PC-9 (cell line): ENCODE results near the gene ALDH4A1. TPM values are rescaled to one million over a fixed set of nuclear protein-coding genes. Genes with fewer than 3 reads are reported as not detected.

Source experiments
- Bru-seq: library from RNA; stranded (reverse); fragments of 400-500 nt; gene quantifications from one replicate; lab custom pipeline; 2021; lab: Mats Ljungman, UMichigan
- BruChase-seq, 2 experiments: library from RNA; stranded (reverse); fragments of 400-500 nt; gene quantifications; one replicate each; lab custom pipeline; 2021; lab: Mats Ljungman, UMichigan
- BruUV-seq: library from RNA; stranded (reverse); fragments of 400-500 nt; replicated peaks from 2 replicates; lab custom pipeline; 2021; lab: Mats Ljungman, UMichigan
- CTCF ChIA-PET: fragments of 300-600 bp; sonication (Branson Sonifier 250); formaldehyde crosslinking; loops from one replicate; lab custom pipeline; 2022; ENCODE audit warnings: antibody characterized with exemption; lab: Charles Lee
- POLR2A ChIA-PET: fragments of 300-600 bp; sonication (Branson Sonifier 250); formaldehyde crosslinking; loops from one replicate; lab custom pipeline; 2022; ENCODE audit warnings: antibody characterized with exemption; ENCODE audit not compliant: unreplicated experiment; lab: Charles Lee
- DNase-seq, 2 experiments: peaks; one replicate each; pipeline versions ENCODE4 v3.0.0 to v3.0.0-alpha.2; 2015 to 2022; ENCODE audit warnings: mixed read lengths in 1 of 2
- H2AFZ ChIP-seq: fragments of 200-600 bp; sonication (generic); 2 replicates; pipeline ENCODE4 v1.8.1; 2017; ENCODE audit warnings: antibody characterized with exemption
- H3F3A ChIP-seq: fragments of 200-600 bp; sonication (generic); 2 replicates; pipeline ENCODE4 v1.8.1; 2017; ENCODE audit warnings: antibody characterized with exemption, mild to moderate bottlenecking, low read depth; ENCODE audit not compliant: insufficient read depth
- H3K27ac ChIP-seq: fragments of 200-600 bp; sonication (generic); 2 replicates; pipeline ENCODE4 v1.6.1; 2016; ENCODE audit warnings: mixed run types
- H3K27me3 ChIP-seq: fragments of 200-600 bp; sonication (generic); 2 replicates; pipeline ENCODE4 v1.6.1; 2016; ENCODE audit warnings: low read depth, mixed run types; ENCODE audit not compliant: insufficient read depth
- H3K36me3 ChIP-seq: fragments of 200-600 bp; sonication (generic); 2 replicates; pipeline ENCODE4 v1.6.1; 2016; ENCODE audit warnings: low read depth, mixed run types
- H3K4me1 ChIP-seq: fragments of 200-600 bp; sonication (generic); replicated peaks from 2 replicates; pipeline ENCODE4 v1.6.1; 2016; ENCODE audit warnings: mixed run types; ENCODE audit not compliant: insufficient read depth
- H3K4me2 ChIP-seq: fragments of 200-600 bp; sonication (generic); 2 replicates; pipeline ENCODE4 v1.6.1; 2017; ENCODE audit warnings: mixed run types
- H3K4me3 ChIP-seq: fragments of 200-600 bp; sonication (generic); 2 replicates; pipeline ENCODE4 v1.6.1; 2016; ENCODE audit warnings: mixed run types
- H3K79me2 ChIP-seq: fragments of 200-600 bp; sonication (generic); 2 replicates; pipeline ENCODE4 v1.6.1; 2017; ENCODE audit warnings: low read depth, mixed run types
- H3K9me2 ChIP-seq: fragments of 200-600 bp; sonication (generic); 2 replicates; pipeline ENCODE4 v1.8.1; 2017; ENCODE audit warnings: mild to moderate bottlenecking; ENCODE audit not compliant: insufficient read depth
- H3K9me3 ChIP-seq: fragments of 200-600 bp; sonication (generic); 2 replicates; pipeline ENCODE4 v1.8.1; 2016; ENCODE audit warnings: low read depth; ENCODE audit not compliant: insufficient read depth
- H4K20me1 ChIP-seq: fragments of 200-600 bp; sonication (generic); 2 replicates; pipeline ENCODE4 v1.8.1; 2017; ENCODE audit not compliant: insufficient read depth
- EZH2 ChIP-seq: fragments of 200-600 bp; sonication (generic); IDR thresholded peaks from 2 replicates; pipeline ENCODE4 v1.8.0; 2017; ENCODE audit warnings: antibody characterized with exemption, low read depth
- intact Hi-C: fragments of 100-400 bp; cut with micrococcal nuclease; formaldehyde crosslinking; loops from one replicate; pipeline ENCODE4 v1.10.0; 2022; ENCODE audit not compliant: unreplicated experiment
- long read RNA-seq: library from polyadenylated mRNA; stranded (forward); transcript quantifications from one replicate; pipeline ENCODE4 v2.0.0, GENCODE V29; 2022
- total RNA-seq: library from RNA; stranded (reverse); gene quantifications from 2 replicates; pipeline ENCODE4 v1.2.3, GENCODE V29; 2021
- TF ChIP-seq, protein P1 (sequence below): fragments of 200-600 bp; sonication (generic); conservative IDR thresholded peaks from 2 replicates; pipeline ENCODE4 v1.6.1; 2017; ENCODE audit warnings: mixed run types, antibody characterized with exemption, mild to moderate bottlenecking, moderate library complexity

Gene ALDH4A1, protein sequence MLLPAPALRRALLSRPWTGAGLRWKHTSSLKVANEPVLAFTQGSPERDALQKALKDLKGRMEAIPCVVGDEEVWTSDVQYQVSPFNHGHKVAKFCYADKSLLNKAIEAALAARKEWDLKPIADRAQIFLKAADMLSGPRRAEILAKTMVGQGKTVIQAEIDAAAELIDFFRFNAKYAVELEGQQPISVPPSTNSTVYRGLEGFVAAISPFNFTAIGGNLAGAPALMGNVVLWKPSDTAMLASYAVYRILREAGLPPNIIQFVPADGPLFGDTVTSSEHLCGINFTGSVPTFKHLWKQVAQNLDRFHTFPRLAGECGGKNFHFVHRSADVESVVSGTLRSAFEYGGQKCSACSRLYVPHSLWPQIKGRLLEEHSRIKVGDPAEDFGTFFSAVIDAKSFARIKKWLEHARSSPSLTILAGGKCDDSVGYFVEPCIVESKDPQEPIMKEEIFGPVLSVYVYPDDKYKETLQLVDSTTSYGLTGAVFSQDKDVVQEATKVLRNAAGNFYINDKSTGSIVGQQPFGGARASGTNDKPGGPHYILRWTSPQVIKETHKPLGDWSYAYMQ
- total RNA-seq: 15.0 and 19.4 TPM in 2 replicates
- Bru-seq, nascent RNA: percentile 44 among the genes with signal in this experiment
- BruChase-seq, experiment 1, labeled RNA remaining after a 2-hour chase: percentile 57 among the genes with signal in this experiment
- BruChase-seq, experiment 2, labeled RNA remaining after a 6-hour chase: percentile 73 among the genes with signal in this experiment
- long read RNA-seq, transcript ALDH4A1-202 (15 exons, 3,363 nt): major isoform, 8 of 22 reads
- long read RNA-seq, partial matches to known transcripts: 6 of 22 reads
- long read RNA-seq, other reads (novel, unspliced or antisense): 7 of 22 reads

DNA sequence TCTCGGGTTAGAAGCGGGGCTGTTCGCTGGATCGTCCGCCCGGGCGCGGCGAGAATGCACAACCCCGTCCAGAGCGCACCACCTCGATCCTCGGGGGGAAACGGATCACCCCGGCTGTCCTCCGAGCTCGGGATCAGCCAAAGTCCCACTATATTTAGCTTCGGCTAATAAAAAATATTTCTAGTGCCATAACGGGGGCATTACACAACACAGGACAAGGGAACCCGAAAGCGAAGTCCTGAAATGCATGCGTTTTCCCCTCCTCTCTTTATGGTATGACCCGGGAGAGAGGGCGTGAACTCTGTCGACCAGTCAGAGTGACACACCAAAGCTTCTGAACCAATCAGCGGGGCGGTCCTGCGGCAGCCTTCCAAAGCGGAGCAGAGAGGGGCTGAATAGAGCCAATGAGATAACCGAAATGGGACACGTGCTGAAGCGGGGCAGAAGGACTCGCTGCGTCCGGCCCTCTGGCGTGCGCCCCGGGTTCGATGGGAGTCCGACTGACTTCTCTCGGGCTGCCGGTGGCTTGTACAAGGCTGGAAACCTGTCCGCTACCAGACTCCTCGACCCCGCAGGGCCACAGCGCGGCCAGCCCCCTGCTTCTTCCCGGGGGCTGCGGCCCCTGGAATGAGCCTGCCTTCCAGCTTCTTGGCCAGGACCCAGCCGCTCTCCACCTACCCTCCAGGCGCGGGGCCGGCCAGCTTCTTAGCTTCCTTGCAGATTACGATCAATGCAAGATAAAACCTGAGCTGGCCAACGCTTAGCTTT, at the start of gene ALDH4A1:
TSS of gene ALDH4A1 (minus strand) at position 33 of the 768 bp plus-strand sequence. CDS start at position 1, 32 bp downstream.
- POLR2A ChIA-PET: interaction anchor here (0.6 to 1.0 kb wide), 5 partner anchors 53 to 303 kb away, joined by 3 to 9 read pairs (median 6); no protein-coding TSS in a partner anchor
- H4K20me1 ChIP-seq: no peaks in the 10 kb centered on the region
- CTCF ChIA-PET: interaction anchor here (0.6 to 1.4 kb wide), 3 partner anchors 10 to 195 kb away, joined by 3 to 8 read pairs (median 4); no protein-coding TSS in a partner anchor
- peak; percentile 94 to 95 for DNase-seq
- no TSS peak for BruUV-seq
- peak within 1 kb of the TSS; percentile 91 for H3K27ac ChIP-seq
- H3K27me3 ChIP-seq: no peaks in the 10 kb centered on the region
- peaks cover 20% of the 10 kb centered on the region for H3K4me1 ChIP-seq
- peak within 1 kb of the TSS; percentile 83 for H3K4me2 ChIP-seq
- no peaks in the 10 kb centered on the region for H3K9me3 ChIP-seq
- H3K79me2 ChIP-seq: no peaks in the 10 kb centered on the region
- peak within 1 kb of the TSS; percentile 77 for H3K4me3 ChIP-seq
- no peaks in the 10 kb centered on the region for H3K9me2 ChIP-seq
- TF ChIP-seq, protein P1, sequence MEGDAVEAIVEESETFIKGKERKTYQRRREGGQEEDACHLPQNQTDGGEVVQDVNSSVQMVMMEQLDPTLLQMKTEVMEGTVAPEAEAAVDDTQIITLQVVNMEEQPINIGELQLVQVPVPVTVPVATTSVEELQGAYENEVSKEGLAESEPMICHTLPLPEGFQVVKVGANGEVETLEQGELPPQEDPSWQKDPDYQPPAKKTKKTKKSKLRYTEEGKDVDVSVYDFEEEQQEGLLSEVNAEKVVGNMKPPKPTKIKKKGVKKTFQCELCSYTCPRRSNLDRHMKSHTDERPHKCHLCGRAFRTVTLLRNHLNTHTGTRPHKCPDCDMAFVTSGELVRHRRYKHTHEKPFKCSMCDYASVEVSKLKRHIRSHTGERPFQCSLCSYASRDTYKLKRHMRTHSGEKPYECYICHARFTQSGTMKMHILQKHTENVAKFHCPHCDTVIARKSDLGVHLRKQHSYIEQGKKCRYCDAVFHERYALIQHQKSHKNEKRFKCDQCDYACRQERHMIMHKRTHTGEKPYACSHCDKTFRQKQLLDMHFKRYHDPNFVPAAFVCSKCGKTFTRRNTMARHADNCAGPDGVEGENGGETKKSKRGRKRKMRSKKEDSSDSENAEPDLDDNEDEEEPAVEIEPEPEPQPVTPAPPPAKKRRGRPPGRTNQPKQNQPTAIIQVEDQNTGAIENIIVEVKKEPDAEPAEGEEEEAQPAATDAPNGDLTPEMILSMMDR: no peak
- no peak for TF ChIP-seq EZH2
- H3F3A ChIP-seq: peaks cover 14% of the 10 kb centered on the region
- peak within 1 kb of the TSS; percentile 83 for H2AFZ ChIP-seq
- intact Hi-C loops: loop anchor here (1.0 to 10.0 kb wide), 4 partner anchors 24 to 113 kb away; partner anchors contain the start of gene IFFO2
- H3K36me3 ChIP-seq: no peaks in the 10 kb centered on the region

DNA sequence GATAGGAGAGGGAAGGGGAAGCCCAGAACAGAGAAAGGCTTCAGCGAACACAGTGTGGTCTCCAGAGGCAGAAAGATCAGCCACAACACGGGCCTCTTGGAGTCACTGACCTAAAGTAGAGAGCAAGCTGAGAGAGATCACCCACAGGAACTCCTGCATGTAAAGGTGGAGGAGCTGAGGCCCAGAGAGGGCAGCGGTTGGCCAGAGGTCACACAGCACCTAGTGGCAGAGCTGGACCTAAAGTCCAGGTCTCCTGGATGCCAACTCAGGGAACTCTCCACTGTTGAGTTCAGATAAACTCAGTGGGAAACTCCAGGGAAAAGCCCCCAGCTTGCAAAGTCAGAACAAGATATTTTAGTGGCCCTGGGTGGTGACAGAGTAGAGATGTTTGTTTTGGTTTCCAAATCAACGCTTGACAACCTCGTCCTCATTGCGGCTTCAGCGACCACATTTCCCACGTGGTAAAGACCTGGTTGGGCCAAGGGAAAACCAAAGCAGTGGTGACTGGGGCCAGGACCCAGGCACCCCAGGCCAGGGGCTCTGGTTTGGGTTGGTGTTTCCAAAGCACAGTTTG, 49.5 kb upstream of the ALDH4A1 start:
- no peaks in the 10 kb centered on the region for H3F3A ChIP-seq
- DNase-seq: no peak
- peaks cover 7% of the 10 kb centered on the region for H4K20me1 ChIP-seq
- no peak overlapping the region for H3K4me3 ChIP-seq
- CTCF ChIA-PET: no interaction called here
- POLR2A ChIA-PET: no interaction called here
- H3K4me1 ChIP-seq: peaks cover 20% of the 10 kb centered on the region
- no peak overlapping the region for H2AFZ ChIP-seq
- intact Hi-C loops: loop anchor here (10.0 kb wide), 1 partner anchor 47 kb away; the partner anchor contains the start of gene ALDH4A1
- no peaks in the 10 kb centered on the region for H3K27me3 ChIP-seq
- no peaks in the 10 kb centered on the region for H3K9me3 ChIP-seq
- TF ChIP-seq, protein P1: no peak
- no peak for TF ChIP-seq EZH2
- H3K4me2 ChIP-seq: no peak overlapping the region
- no peak overlapping the region for H3K27ac ChIP-seq
- no peaks in the 10 kb centered on the region for H3K36me3 ChIP-seq
- no TSS peak for BruUV-seq
- H3K9me2 ChIP-seq: no peaks in the 10 kb centered on the region
- peaks cover 72% of the 10 kb centered on the region for H3K79me2 ChIP-seq
